Adrenal gland (tissue), 12 donors: ENCODE results near the gene PSMB11. TPM values are rescaled to one million over a fixed set of nuclear protein-coding genes. Genes with fewer than 3 reads are reported as not detected.

Source experiments
- DNase-seq, 7 donors: peaks; one replicate each; pipeline ENCODE4 v3.0.0-alpha.2; 2019 to 2020
- H3K27ac ChIP-seq, 5 donors: fragments of 200-600 bp; sonication (generic) in 4 of 5; 1 replicate in 3 of 5; 2 replicates in 2 of 5; pipeline versions ENCODE4 v1.5.1 to v1.8.0; 2016 to 2020; ENCODE audit warnings: mild to moderate bottlenecking in 1 of 5
- H3K27me3 ChIP-seq: fragments of 200-600 bp; 2 replicates; pipeline ENCODE4 v1.8.0; 2021
- H3K36me3 ChIP-seq, 2 donors: fragments of 200-600 bp; replicated peaks in 1 of 2; 1 replicate in 1 of 2; 2 replicates in 1 of 2; pipeline versions ENCODE4 v1.5.1 to v1.8.0; 2018 to 2022
- H3K4me1 ChIP-seq, 2 donors: fragments of 200-600 bp; replicated peaks in 1 of 2; 1 replicate in 1 of 2; 2 replicates in 1 of 2; pipeline versions ENCODE4 v1.5.1 to v1.8.0; 2018 to 2021
- H3K4me3 ChIP-seq, 4 donors: fragments of 200-600 bp; sonication (generic) in 3 of 4; one replicate each; pipeline ENCODE4 v1.5.1; 2016 to 2018
- H3K9me3 ChIP-seq, 3 donors: fragments of 200-600 bp; sonication (generic) in 1 of 3; replicated peaks in 1 of 3; 1 replicate in 2 of 3; 2 replicates in 1 of 3; pipeline versions ENCODE4 v1.5.1 to v1.8.0; 2016 to 2021
- POLR2A ChIP-seq, 2 donors: fragments of 450-650 bp; IDR thresholded peaks; one replicate each; pipeline ENCODE4 v1.6.1; 2017; ENCODE audit warnings: antibody characterized with exemption in 2 of 2, mild to moderate bottlenecking in 2 of 2, moderate library complexity in 1 of 2
- WGBS, 4 donors: extraction: QIAGEN DNeasy Blood & Tissue Kit in 2 of 4; methylation state at CpG; one replicate each; pipeline versions ENCODE4 v1.1.5 to v1.1.7; 2013 to 2017; 5-methylcytosine and 5-hydroxymethylcytosine counted together
- intact Hi-C, 2 donors: fragments of 100-400 bp; cut with DNase I; formaldehyde crosslinking; loops; one replicate each; pipeline versions ENCODE4 v1.14.1 to v1.15.0; 2022 to 2023
- polyA plus RNA-seq, 3 donors: library from polyadenylated mRNA; stranded (reverse); fragments of 200-250 nt in 2 of 3; fragments of 350-450 nt in 1 of 3; fragmentation: Illumina TruSeq in 1 of 3; extraction: RNeasy Lipid Tissue Mini Kit (QIAGEN cat#74804) in 1 of 3; gene quantifications; one replicate each; pipeline ENCODE4 v1.2.3, GENCODE V29; 2013 to 2014
- total RNA-seq, 9 donors: library from RNA; depleted of rRNA in 4 of 9; stranded (reverse); fragments of >200 nt in 4 of 9; fragments of 120-200 nt in 1 of 9; fragmentation: NEBNext Ultra II Directional in 1 of 9; extraction: Animal tissue kit (Norgen Biotek cat#: 25700) in 1 of 9; gene quantifications; one replicate each; pipeline versions ENCODE4 v1.1.0 to v1.2.4, GENCODE V29; 2013 to 2023
- TF ChIP-seq, protein P1 (sequence below), 6 experiments: fragments of 450-650 bp in 4 of 6; fragments of 200-600 bp in 2 of 6; sonication (generic) in 1 of 6; IDR thresholded peaks; 1 replicate in 5 of 6; 2 replicates in 1 of 6; pipeline versions ENCODE4 v1.5.1 to v1.8.0; 2016 to 2021; ENCODE audit warnings: antibody characterized with exemption in 6 of 6, mild to moderate bottlenecking in 2 of 6, moderate library complexity in 1 of 6
- donor health status: healthy with polysubstance abuse.
- donor health status: Bipolar disorder and iron deficiency.
- donor health status: DM: yes; HTN: yes; CAD: no.
- donor health status: DM: no; HTN: no; CAD: no.
- donor health status: DM: no; HTN: no; CAD: no.
- donor health status: DM: yes; HTN: yes; CAD: no.

Gene PSMB11
- total and polyA plus RNA-seq, 12 donors = 0.17 TPM; not detected in 11

DNA sequence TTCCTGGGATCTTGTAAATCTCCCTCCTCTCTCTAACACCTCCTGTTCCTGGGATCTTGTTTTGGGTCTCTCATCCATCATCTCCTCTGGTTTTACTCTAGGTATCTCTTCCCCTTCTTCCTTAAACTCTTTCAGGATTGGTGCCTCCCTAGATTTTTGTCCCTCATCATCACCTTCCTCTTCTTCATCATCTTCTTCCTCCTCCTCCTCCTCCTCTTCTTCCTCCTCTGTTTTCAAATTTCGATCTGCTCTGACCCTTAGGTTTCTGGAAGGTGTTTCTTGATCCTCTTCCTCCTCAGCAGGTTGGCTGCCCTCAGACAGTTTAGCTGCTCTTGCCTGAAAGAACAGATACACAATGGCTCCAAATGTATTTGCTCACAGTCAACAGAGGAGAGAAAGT is 38.5 kb downstream of the PSMB11 start:
- no peaks in the 10 kb centered on the region for H3K27me3 ChIP-seq
- no peak overlapping the region for H3K4me3 ChIP-seq
- no peak for DNase-seq
- WGBS, 4 donors = 50 to 95% (median 79%) methylated on average over 1 of the region's 1 CpG
- H3K9me3 ChIP-seq = no peaks in the 10 kb centered on the region
- peaks cover 0 to 98% of the 10 kb centered on the region in 2 donors for H3K36me3 ChIP-seq
- peaks cover 20 to 21% of the 10 kb centered on the region in 2 donors for H3K4me1 ChIP-seq
- intact Hi-C loops = no loop called here
- H3K27ac ChIP-seq = peak overlapping the region in 1 of 5 donors; percentile 85
- TF ChIP-seq, protein P1, sequence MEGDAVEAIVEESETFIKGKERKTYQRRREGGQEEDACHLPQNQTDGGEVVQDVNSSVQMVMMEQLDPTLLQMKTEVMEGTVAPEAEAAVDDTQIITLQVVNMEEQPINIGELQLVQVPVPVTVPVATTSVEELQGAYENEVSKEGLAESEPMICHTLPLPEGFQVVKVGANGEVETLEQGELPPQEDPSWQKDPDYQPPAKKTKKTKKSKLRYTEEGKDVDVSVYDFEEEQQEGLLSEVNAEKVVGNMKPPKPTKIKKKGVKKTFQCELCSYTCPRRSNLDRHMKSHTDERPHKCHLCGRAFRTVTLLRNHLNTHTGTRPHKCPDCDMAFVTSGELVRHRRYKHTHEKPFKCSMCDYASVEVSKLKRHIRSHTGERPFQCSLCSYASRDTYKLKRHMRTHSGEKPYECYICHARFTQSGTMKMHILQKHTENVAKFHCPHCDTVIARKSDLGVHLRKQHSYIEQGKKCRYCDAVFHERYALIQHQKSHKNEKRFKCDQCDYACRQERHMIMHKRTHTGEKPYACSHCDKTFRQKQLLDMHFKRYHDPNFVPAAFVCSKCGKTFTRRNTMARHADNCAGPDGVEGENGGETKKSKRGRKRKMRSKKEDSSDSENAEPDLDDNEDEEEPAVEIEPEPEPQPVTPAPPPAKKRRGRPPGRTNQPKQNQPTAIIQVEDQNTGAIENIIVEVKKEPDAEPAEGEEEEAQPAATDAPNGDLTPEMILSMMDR (IDR thresholded peaks at IDR 0.05) = no peak
- no peak for TF ChIP-seq POLR2A (IDR thresholded peaks at IDR 0.05)

DNA sequence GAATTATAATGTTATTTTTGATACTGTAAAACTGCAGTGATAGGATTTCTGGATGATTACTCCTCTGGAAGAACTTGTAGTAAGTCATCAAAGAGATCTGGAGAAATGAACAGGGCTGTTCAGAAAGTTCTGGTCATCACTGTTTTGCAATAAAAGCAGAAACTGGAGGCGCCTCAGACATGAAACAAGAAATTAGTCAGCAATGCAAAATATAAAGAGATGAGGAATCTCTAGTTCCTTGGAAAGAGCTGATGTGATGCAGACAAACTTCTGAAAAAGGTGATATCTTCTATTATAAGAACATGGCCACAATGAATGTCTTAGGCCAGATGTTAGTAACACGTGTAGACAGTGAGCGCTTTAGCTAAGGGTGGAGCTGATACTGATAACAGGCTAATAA is 43.4 kb downstream of the PSMB11 start:
- intact Hi-C loops = no loop called here
- 75 to 80% (median 79%) methylated on average over 3 of the region's 3 CpGs for WGBS, 4 donors
- Histone ChIP-seq H3K4me1 (no peaks in the 10 kb centered on the region), H3K4me3 (no peak overlapping the region), H3K9me3 (no peaks in the 10 kb centered on the region), H3K27ac (no peak overlapping the region), H3K36me3 (peaks cover 0 to 98% of the 10 kb centered on the region in 2 donors), H3K27me3 (no peaks in the 10 kb centered on the region)
- no peak for DNase-seq
- TF ChIP-seq POLR2A (IDR thresholded peaks at IDR 0.05) = no peak
- TF ChIP-seq, protein P1 (IDR thresholded peaks at IDR 0.05) = no peak

DNA sequence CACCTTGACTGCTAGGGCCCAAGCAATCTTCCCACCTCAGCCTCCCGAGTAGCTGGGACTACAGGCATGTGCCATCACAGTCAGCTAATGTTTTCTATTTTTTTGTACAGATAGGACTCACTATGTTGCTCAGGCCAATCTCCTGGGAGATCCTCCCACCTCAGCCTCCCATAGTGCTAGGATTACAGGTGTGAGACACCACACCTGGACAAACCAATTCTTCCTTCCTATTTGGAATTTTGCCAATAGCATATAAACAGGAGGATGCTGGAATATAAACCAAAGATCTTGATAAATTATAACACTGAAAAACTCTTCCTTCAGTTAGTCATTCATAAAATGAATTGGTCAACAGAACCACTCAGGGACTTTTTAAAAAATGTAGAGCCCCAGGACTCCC is 44.6 kb downstream of the PSMB11 start:
- Histone ChIP-seq H3K9me3 (no peaks in the 10 kb centered on the region), H3K4me3 (no peak overlapping the region), H3K4me1 (no peaks in the 10 kb centered on the region), H3K27me3 (no peaks in the 10 kb centered on the region), H3K36me3 (peaks cover 0 to 98% of the 10 kb centered on the region in 2 donors), H3K27ac (no peak overlapping the region)
- WGBS, 4 donors = 83 to 100% (median 94%) methylated on average over 1 of the region's 1 CpG
- intact Hi-C loops = no loop called here
- DNase-seq = no peak
- TF ChIP-seq POLR2A (IDR thresholded peaks at IDR 0.05) = no peak
- TF ChIP-seq, protein P1 (IDR thresholded peaks at IDR 0.05) = no peak

DNA sequence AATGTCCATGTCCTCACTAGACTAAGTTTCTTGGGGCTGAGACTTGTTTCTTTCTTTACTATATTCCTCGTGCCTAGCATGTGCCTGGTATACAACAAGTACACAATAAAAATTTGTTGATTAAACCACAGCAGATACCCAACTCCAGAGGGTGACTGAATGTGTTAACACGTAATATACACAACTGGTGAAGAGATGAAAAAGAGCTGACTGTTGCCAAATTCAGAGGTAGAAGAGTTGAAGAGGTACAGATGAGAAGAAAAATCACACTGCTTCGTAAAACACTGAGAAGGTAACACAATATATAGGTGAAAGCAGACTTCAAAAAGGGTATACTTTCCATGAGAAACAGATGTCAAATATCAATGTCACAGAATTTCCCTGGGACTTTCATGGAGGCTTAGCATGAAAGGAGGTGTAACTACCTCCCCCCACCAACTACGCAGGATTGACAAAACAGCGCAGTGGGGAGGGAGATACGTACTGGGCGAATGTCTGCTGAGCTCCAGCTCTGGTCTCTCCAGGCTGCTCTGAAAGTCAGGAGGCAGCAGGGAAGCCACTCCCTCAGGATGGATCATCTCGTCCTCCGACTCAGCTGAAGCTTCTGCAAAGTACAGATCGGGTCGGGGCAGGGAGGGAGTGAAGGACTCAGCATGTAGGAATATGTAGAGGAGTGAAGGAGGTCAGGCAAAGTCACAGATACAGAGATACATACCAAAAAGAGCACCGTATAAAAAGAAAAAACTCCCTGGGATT is 47.7 kb downstream of the PSMB11 start:
- intact Hi-C loops = no loop called here
- no peak for DNase-seq
- Histone ChIP-seq H3K4me1 (peaks cover 11 to 24% of the 10 kb centered on the region in 2 donors), H3K27ac (no peak overlapping the region), H3K36me3 (peaks cover 0 to 85% of the 10 kb centered on the region in 2 donors), H3K9me3 (no peaks in the 10 kb centered on the region), H3K4me3 (no peak overlapping the region), H3K27me3 (no peaks in the 10 kb centered on the region)
- 77 to 84% (median 78%) methylated on average over 12 of the region's 12 CpGs for WGBS, 4 donors
- TF ChIP-seq POLR2A (IDR thresholded peaks at IDR 0.05) = no peak
- TF ChIP-seq, protein P1 (IDR thresholded peaks at IDR 0.05) = no peak
